GM18907 (cell line): ENCODE data around the gene TICAM2.

Source experiments
- ATAC-seq: cut with Tn5 transposase; IDR thresholded peaks from one replicate; pipeline ENCODE4 v1.9.1; 2021; ENCODE audit warnings: mild to moderate bottlenecking, moderate library complexity; ENCODE audit not compliant: unreplicated experiment

TICAM2 gene

DNA sequence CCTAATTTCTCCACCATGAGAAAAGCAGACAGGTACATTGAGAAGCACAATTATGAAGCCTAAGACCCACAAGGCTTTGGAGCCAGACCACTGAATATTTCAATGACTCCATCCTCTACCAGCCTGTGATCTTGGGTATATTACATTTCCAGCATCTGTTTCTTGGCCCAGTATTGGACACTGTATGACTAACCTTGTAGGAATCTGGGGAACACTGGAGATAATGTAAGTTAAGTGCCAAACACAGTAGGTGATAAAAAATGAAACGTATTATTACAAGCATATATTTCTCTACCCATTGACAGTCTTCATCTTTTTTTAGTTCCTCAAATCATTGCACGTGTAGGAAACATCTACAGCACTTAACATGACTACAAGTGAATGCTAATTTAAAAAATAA is 29.1 kb downstream of the TICAM2 start:
- no peak for ATAC-seq

DNA sequence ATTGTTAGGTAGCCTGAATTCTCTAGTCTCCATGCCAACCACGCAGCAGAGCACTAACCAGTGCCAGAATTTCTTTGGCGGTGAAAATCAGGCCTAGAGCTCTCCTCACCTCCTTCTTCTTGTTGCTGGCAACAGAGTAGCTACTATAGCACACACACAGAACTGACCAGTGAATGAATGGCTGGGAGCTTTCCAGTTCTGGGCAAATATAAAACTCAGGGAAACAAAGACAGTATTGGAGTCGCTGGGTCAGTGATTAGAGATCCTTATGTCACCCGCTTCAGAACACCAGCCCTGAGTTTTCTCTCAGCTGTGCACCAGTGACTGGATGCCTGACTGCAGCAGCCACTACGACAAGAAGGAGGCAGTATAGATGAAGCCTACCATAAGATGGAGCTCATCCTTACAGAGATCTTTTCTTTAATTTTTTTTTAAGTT is 30.8 kb downstream of the TICAM2 start:
- no peak for ATAC-seq

DNA sequence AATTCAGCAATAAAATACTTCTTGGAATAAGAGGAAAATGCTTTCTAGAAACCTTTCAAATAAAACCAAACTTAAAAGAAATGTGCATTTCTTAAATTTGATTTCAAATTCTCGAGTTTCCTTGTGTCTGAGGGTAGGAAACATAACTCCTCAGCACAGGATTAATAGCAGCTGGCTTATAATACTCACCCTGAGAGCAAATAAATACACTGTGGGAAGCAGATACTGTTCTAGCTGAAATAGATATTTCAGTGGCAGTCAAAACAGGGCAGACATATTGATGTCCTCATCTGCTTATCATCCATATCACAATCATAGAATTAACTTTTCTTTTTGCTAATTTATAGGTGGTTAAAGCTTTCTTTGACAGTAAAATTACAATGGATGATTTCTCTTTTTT is 33.6 kb downstream of the TICAM2 start:
- ATAC-seq = no peak

DNA sequence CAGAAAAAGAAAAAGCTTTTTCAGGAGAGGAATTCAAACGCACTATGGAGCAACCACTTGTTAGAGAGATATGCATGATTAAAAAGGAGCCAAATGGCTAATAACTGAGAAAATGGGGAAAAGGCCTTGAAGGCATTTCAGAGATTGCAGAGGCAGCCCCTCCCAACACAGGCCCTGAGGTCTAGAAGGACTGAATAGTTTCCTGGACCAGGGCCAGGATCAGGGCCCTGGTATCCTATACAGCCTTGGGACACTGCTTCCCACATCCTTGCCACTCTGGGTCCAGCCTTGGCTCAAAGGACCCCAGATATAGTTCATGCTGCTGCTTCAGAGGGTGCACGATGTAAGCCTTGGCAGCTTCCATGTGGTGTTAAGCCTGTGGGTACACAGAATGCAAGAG is 37.0 kb downstream of the TICAM2 start:
- ATAC-seq = no peak

DNA sequence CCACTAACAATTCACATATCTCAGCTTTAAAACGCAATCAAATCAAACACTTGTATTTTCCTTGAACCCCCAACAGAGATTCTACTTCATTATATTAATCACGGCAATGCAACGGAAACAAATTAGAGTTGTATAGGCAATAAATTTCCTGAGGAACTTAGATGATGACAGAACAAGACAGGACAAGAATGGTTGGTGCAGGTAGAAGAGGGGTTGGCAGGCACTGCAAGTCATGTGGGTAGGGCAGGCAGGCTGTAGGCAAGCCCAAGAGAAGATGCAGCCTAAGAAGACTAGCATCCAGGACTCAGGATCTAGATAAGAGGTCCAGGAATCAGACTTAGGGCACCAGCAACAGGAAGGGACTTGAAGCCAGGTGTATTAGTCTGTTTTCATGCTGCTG is 41.1 kb downstream of the TICAM2 start:
- ATAC-seq = no peak

DNA sequence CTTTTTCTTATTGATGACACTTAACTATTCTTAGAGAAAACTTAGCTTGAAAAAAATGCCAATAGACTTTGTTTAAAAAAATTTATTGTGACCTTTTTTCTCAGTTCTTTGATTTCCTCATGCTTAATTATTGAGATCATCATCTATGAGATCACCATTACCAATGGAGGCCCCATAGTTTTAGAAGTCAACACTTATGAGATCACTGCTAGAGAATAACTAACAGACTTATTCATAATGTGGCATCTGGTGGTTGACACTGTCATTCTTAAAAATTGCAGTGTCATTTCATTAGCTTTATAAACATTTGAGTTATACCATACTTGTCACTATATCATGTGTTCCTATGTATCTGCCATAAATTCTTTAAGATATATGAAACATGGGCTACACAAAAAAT is 42.8 kb downstream of the TICAM2 start:
- no peak for ATAC-seq

DNA sequence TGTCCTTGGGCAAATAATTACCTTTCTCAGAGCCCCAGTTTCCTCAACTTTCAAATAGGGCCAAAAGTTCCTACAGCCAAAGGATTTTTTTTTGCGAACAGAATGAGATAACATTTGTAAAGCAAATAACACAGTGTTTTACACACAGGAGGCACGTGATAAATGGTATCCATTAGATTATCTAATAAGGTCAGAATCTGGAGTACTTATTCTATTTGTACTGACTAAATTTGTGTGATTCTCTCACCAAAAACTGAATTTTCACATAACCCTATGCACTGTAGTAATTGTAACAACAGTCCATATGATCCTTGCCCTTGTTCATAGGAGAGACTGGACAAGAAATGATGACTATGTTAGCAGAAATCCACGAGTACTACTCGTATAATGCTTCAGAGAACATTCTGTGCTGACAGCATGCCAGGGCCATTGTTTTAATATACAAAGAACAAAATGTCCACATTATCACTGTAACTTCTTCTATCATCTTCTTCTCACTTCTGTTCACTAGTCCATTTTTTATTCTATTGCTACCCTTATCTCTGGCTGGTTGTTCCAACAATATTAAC is 43.8 kb downstream of the TICAM2 start:
- ATAC-seq = no peak

DNA sequence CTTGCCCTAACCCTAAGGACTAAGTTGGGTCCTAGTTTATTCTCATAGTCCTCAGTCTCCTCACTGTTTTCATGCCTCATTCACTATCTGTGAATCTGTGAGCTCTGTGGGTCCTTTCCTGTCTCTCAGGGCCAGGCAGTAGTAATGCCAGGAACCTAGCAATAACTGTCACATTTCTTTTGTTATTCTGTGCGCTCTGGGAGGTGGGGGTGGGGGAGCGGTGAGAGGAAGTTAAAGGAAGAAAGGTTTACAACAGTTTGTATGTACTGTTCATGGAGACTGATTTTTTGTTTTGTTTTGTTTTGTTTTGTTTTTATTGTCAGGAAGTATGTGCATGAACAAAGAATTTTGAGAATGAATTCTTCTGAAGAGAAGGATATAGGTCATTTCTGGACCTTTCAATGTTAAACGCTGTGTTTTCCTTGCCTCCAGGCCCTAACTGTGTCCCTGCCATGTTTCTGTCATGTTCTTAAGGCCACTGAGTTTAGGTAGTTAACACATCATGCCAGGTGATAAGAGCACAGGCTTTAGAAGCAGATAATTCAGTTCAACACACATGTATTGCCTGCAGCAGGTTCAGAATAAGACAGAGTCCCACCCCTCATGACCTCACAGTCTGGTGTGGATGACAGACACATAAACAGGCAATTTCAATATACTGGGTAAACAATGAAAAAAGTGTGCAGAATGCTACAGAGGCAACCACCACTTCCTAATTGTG is 44.5 kb downstream of the TICAM2 start:
- no peak for ATAC-seq

DNA sequence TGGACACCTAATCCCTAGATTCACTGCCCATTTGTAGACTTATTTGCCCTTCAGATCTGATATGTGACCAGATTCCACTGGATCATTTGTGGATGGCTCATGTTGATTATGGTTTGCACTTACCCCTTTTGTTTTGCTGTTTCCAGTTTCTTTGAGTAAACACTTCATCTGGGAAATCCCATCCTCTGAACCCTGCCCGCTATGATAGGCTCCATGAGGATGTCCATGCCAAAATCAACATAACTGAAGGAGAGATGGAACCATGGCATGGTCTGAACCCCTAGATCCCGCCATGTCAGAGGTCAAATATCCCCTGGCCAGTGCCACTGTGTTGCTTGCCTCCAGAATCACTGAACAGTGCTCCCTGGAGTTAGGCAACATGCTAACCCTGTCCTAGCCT is 46.0 kb downstream of the TICAM2 start:
- ATAC-seq = no peak

DNA sequence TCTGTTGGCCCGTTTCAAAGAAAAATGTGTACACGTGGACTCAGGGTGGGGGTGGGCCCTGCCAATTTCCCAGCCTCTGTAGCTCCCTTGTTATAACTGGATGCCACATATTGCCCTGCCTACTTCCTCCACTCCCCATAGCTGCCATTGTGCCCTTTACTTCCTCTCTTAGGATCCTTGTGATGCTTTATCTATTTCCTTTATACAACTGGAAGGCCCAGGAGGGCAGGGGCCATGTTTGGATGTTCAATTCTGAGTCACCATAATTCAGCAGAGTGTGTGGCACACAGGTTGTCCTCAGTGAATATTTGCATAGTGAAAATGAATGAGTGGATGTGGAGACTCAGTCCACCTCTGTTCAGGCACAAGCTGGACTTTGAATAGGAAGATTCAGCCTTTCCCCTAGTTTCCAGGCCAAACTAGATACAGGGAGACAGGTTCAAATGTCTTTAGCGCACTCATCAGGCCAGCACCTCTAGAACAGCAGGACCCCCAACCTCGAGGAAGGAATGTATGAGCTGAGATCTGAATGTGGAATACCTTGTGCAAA is 47.1 kb downstream of the TICAM2 start:
- no peak for ATAC-seq

DNA sequence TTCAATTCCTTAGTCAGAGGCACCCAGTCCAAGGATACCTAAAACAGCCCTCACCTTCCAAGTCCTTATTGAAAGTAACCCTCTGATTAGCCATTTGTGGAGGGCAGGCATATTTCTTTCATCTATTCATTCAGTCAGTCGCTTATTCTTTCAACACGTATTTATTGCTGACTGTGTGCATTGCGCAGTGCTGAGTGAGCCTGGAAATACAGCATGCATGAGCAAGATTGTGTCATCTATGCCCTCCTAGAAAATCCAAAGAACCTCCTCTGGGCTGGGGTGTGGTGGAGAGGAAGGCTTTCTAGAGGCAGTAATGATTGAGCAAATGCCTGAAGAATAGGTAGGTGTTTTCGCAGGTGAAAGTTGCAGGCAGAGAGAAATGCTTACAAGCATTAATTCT is 49.2 kb downstream of the TICAM2 start:
- ATAC-seq = no peak

DNA sequence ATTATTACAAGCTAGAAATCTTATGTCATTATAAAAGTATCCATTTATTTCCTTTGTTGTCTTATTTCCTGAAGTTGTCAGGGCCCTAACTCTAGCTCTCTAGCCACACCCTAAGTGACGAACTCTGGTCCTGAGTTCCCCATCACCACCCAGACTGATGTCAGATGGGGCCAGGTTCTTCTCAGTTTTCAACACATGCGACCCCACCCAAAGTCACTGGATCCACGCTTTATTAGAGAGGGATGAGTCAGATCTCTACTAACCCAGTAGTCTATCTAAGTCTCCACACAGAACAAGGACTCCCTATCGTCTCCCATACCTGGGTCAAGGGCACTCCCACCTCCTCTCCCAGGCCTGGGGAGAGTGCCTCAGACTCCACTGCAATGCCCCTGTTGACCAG is 50.9 kb downstream of the TICAM2 start:
- no peak for ATAC-seq

DNA sequence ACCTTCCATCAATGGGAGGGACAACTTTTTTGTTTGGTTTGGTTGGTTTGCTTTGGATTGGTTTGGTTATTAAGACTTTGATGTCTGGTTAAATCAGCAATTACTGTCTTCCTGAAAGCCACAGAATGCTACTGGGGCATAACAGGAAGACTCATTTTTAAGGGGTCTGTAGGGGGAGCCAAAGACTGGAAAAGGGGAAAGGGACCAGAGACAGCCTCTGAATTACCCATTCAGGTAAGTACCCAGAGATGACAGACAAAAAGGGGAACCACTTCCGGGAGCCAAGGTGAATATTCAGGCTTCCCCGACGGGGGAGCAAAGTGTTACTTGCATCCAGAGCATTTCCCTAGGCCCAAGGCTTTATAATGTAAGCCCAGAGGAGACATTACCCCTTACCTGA is 53.1 kb downstream of the TICAM2 start:
- ATAC-seq = no peak

DNA sequence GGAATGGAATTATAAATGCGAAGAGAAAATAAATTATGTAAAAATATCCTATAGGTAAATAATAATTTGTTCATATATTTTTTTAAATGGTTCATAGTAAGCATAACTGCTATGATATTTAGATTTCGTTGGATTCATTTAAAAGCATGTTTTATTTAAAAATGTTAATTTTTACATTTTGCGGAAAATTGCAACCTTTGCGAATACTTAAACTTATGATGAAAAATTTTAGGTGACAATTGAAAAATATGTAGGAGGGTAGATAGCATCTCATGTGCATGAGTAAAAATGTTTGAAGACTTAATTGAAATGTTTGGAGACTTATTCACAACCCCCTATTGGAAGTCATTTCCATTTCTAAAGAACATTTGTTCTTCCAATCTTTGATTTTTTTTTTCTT is 53.6 kb downstream of the TICAM2 start:
- no peak for ATAC-seq

DNA sequence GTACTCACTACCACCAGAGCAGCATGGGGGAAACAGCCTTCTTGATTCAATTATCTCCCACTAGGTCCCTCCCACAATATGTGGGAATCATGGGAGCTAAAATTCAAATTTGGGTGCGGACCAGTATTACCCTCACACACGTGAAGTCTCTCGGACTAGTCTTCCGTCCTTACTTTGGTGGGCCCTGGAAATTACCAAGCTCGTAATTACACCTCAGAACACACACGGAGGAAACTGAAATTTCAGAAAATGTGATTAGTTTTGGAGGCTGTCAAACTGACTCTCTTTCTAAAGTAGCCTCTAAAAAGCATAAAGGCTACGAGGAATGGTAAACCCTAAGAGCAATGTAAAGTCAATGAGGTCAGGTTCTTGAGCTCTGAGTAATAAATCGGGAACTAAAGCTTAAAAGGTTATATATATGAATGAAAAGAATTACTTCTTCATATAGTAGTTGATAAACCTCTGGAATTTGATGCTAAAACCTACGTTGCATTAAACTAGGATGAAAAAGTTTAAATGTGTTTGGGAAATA is 56.9 kb downstream of the TICAM2 start:
- ATAC-seq = no peak

DNA sequence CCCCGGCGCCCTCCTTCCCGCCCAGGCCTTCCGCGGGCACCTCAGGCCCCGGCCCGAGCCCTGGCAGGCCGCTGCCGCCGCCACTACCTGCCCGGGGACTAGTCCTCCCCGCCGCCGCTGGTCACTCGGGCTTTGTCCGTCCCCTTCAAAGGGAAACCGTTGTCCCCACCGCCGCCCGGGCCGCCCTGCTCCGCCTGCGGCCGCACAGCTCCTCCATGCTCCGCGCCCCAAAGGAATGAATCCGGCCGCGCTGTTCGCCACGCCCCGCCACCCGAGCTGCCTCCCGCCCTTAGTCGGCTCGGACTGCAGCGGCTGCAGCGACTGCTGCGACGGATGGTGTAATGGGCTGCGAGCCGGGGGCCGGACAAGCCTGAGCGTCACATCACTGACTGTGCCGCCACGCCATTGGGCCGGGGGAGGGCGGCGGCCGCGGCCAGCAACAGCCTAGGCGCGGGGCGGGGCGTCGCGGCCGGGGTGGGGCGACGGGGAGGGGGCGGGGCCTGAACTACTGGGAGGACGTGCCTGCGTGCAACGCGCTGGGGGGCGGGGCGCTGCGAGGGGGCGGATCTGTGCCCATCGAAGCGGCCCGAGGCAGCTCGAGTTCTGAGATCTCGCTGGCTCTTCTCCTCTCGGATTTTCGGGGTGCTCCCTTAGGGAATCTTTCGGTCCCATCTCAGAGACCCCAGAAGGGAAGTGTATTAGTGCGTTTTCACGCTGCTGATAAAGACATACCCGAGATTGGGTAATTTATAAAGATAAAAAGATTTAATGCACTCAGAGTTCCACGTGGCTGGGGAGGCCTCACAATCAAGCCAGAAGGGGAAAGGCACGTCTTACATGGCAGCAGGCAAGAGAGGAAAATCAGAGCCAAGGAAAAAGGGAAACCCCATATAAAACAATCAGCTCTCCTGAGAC is 57.6 kb downstream of the TICAM2 start, which contains the start of gene FEM1C:
FEM1C (minus strand) TSS at position 340 of the 915 bp plus-strand sequence. CDS start 1,282 bp downstream, outside the sequence.
- ATAC-seq = peak; percentile 98

DNA sequence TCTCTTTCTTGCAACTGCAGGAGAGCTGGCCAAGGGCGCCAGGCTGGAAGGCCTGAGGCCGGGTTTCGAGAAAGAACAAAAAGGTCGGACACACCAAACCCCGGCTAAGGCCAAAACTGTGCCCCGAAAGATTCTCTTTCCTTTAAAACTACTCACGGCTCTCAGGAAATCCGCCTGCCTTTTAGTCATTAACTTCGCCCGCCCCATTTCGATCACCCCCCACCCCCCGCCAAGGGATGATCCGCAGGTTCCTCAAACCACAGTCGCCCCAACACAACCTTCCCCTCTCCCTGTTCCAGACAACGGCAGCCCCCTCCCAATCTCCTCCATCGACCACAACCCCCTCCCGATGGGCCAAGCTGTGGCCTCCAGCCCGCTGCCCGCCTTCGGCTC is 58.2 kb downstream of the TICAM2 start:
- ATAC-seq = peak; percentile 24

DNA sequence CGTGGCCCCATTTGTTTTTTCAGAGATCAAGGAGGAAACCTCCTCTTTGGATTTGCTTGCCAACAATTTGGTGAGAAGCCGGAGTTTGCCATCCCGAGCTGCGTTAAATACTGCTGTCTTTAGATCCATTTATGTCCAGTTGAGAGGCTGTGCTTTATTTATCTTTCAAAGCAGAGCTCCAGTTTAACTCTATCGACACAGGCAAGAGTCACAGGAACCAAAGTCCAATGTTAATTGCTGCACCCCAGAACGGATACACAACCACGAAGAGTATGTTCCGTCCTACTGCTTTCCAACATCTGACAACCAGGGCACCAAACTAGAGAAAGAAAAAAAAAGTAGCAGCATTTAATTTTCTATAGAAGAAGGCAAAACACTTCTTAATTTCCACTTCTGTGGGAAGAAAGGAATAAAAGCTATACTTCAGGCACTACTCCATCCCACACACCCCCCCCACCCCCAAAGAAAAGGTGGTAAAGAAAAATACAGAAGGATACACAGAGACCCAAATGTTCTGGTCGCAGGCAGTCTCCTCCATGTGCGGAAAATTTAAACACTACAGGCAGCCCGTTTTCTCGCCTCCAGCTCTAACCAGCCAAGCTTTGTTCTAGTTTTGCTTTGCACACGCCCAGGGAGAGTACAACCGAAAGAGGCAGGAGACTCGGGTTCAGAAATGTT is 58.8 kb downstream of the TICAM2 start:
- peak; percentile 26 for ATAC-seq

DNA sequence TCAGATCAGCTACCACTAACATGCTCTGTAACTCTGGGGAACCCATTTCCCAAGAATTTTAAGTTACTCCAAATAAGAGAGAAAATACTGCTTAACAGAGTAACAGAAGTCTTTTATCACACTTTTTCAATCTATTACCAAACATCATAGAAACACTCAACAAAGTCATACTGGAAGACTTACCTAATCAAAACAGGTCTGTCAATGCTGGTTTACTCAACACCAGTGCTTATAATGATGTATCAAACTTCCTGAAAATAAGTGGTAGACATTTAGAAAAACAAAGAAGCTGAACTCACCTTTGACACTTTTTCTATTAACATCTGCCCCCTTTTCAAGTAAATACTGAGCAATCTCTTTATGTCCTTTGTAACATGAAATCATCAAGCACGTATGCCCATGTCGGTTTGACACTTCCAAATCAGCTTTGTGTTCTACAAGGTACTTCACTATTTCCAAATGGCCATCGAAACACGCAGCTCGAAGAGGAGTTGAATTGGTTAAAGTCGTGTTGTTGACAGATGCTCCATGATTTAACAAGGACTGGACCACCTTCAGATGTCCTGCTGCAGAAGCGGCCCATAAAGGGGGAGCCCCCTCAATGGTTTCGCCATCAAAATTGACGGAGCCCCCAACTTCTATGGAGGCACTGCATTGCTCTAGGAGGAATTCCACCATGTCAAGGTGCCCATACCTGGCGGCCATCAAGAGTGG is 59.5 kb downstream of the TICAM2 start:
- no peak for ATAC-seq

DNA sequence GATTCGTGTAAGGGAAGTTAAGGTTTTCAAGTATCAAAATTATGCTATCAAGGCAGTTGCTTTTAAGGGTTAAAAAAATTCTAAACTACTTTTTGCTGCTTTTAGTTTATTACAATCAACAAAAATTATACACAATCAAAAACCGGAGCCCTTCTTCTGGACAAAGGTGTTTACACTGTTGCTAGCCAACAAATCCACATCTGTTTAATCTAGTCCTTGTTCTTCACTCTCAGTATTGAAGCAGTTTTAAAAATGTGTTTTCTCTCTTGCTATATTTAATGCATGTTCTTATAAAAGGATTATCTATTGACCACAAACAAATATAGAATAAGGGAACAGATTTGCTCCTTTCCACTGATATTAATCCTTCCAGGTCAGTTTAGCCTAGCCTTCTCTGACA is 60.2 kb downstream of the TICAM2 start:
- ATAC-seq = no peak
